Esophagus muscularis mucosa (tissue), 4 donors: ENCODE data around the gene KRT75.

ENCODE experiments used
- CTCF ChIP-seq, 3 experiments: fragments of 200-600 bp in 2 of 3; fragments of 450-650 bp in 1 of 3; sonication (generic) in 2 of 3; IDR thresholded peaks; one replicate each; pipeline ENCODE4 v1.5.1; 2017 to 2019; ENCODE audit warnings: antibody characterized with exemption in 3 of 3, mild to moderate bottlenecking in 2 of 3, moderate library complexity in 1 of 3
- EP300 ChIP-seq: sonication (generic); formaldehyde crosslinking; IDR thresholded peaks from one replicate; pipeline ENCODE4 v1.6.1; 2017; ENCODE audit warnings: antibody characterized with exemption
- POLR2AphosphoS5 ChIP-seq, 2 donors: sonication (generic); formaldehyde crosslinking; IDR thresholded peaks; one replicate each; pipeline ENCODE4 v1.6.1; 2017; ENCODE audit warnings: antibody characterized with exemption in 2 of 2

GRCh38 chr12:52418576-52419110 is 15.5 kb downstream of the KRT75 start:
- TF ChIP-seq POLR2AphosphoS5 (IDR thresholded peaks at IDR 0.05), result no peak
- no peak for TF ChIP-seq CTCF (IDR thresholded peaks at IDR 0.05)
- TF ChIP-seq EP300, result no peak
